Measurements from ENCODE around the gene TRPV3. TPM values are rescaled to one million over a fixed set of nuclear protein-coding genes. Genes with fewer than 3 reads are reported as not detected.
"Not testable (repeated sequence)": the region's sequence is repeated elsewhere in the genome, so short reads cannot be mapped to it uniquely, and the experiment has no call there.

TRPV3 gene
- total and polyA plus RNA-seq, 12 donors: 0.17 to 2.8 (median 1.1) TPM

- no peaks in the 10 kb centered on the region for H3K9me3 ChIP-seq
- H3K36me3 ChIP-seq: peaks cover 0 to 51% (median 10%) of the 10 kb centered on the region in 9 donors
- H3K27ac ChIP-seq: no peak overlapping the region
- TF ChIP-seq CTCF (IDR thresholded peaks at IDR 0.05): no peak
- no peaks in the 10 kb centered on the region for H3K27me3 ChIP-seq
- no peak overlapping the region for H3K4me3 ChIP-seq
- DNase-seq (no peak), ATAC-seq (no peak)
- peaks cover 0 to 8% (median 0%) of the 10 kb centered on the region in 9 donors for H3K4me1 ChIP-seq
- intact Hi-C loops (cut with DNase I): no loop called here
- WGBS, 2 donors: 66 to 81% methylated on average over 12 of the region's 12 CpGs
Measured at GRCh38 chr17:3566551-3566950, 8.9 kb upstream of the TRPV3 start.

- ATAC-seq: no peak
- TF ChIP-seq CTCF (IDR thresholded peaks at IDR 0.05): no peak
- 89 to 91% methylated on average over 4 of the region's 4 CpGs for WGBS, 2 donors
Measured at GRCh38 chr17:3565143-3565542, 7.5 kb upstream of the TRPV3 start.

GRCh38 chr17:3564241-3564640 lies 6.6 kb upstream of the TRPV3 start:
- H3K27me3 ChIP-seq; ATAC-seq; H3K4me1 ChIP-seq; DNase-seq; H3K9me3 ChIP-seq; H3K4me3 ChIP-seq; H3K27ac ChIP-seq; intact Hi-C loops (cut with DNase I): not testable (repeated sequence)
- peaks cover 0 to 30% (median 0%) of the 10 kb centered on the region in 9 donors for H3K36me3 ChIP-seq
- WGBS, 2 donors: 96 to 97% methylated on average over 20 to 28 of the region's 28 CpGs

More at GRCh38 chr17:3565143-3565542, 7.5 kb upstream of the TRPV3 start:
- peaks cover 0 to 37% (median 0%) of the 10 kb centered on the region in 9 donors for H3K36me3 ChIP-seq
- H3K4me3 ChIP-seq: no peak overlapping the region
- peaks cover 0 to 8% (median 0%) of the 10 kb centered on the region in 9 donors for H3K4me1 ChIP-seq
- no peak for DNase-seq
- no peaks in the 10 kb centered on the region for H3K27me3 ChIP-seq
- intact Hi-C loops (cut with DNase I): no loop called here
- H3K9me3 ChIP-seq: no peaks in the 10 kb centered on the region
- no peak overlapping the region for H3K27ac ChIP-seq

- Histone ChIP-seq H3K36me3 (no peaks in the 10 kb centered on the region), H3K4me1 (peaks cover 0 to 10% (median 0%) of the 10 kb centered on the region in 9 donors), H3K4me3 (no peak overlapping the region), H3K9me3 (no peaks in the 10 kb centered on the region), H3K27me3 (peaks cover 0 to 12% (median 0%) of the 10 kb centered on the region in 7 donors), H3K27ac (no peak overlapping the region)
- intact Hi-C loops (cut with DNase I): no loop called here
- no peak for ATAC-seq
- no peak for TF ChIP-seq CTCF (IDR thresholded peaks at IDR 0.05)
- 90 to 92% methylated on average over 9 of the region's 9 CpGs for WGBS, 2 donors
- no peak for DNase-seq
Measured at GRCh38 chr17:3559270-3559645, 1.6 kb upstream of the TRPV3 start.

- Histone ChIP-seq H3K27ac (no peak overlapping the region), H3K4me3 (no peak overlapping the region), H3K4me1 (peaks cover 0 to 10% (median 0%) of the 10 kb centered on the region in 9 donors), H3K36me3 (no peaks in the 10 kb centered on the region), H3K27me3 (peaks cover 0 to 12% (median 0%) of the 10 kb centered on the region in 7 donors), H3K9me3 (no peaks in the 10 kb centered on the region)
- 41 to 52% methylated on average over 25 of the region's 25 CpGs for WGBS, 2 donors
- ATAC-seq (peak in 2 of 8 donors; percentile 30 to 31), DNase-seq (no peak)
- TF ChIP-seq CTCF (IDR thresholded peaks at IDR 0.05): no peak
- intact Hi-C loops (cut with DNase I): no loop called here
Measured at GRCh38 chr17:3558603-3559269, 1.1 kb upstream of the TRPV3 start.
